IPS-NIHi7 (cell line): ENCODE measurements around the gene C2.
"Not testable (repeated sequence)": the region's sequence is repeated elsewhere in the genome, so short reads cannot be mapped to it uniquely, and the experiment has no call there.

ENCODE experiments used
- DNase-seq: peaks from one replicate; pipeline ENCODE4 v3.0.0; 2012; ENCODE audit warnings: mixed read lengths; ENCODE audit errors: extremely low spot score

C2 gene

DNA sequence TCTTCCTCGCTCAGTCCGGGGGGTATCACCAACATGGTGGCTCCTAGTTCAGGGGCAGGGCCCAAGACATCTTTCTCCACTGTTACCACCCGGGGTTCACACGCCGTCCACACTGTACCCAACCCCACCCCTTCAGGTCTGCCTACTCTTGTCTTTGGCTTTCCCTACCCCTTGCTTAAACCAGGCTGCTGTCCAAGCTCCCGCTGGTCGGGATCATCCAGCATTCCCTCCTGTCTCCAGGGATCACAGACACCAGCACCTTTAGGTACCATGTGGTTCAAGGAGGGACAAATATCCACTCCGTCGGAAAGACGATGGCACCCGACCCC is 30.9 kb downstream of the C2 start:
- DNase-seq = no peak

DNA sequence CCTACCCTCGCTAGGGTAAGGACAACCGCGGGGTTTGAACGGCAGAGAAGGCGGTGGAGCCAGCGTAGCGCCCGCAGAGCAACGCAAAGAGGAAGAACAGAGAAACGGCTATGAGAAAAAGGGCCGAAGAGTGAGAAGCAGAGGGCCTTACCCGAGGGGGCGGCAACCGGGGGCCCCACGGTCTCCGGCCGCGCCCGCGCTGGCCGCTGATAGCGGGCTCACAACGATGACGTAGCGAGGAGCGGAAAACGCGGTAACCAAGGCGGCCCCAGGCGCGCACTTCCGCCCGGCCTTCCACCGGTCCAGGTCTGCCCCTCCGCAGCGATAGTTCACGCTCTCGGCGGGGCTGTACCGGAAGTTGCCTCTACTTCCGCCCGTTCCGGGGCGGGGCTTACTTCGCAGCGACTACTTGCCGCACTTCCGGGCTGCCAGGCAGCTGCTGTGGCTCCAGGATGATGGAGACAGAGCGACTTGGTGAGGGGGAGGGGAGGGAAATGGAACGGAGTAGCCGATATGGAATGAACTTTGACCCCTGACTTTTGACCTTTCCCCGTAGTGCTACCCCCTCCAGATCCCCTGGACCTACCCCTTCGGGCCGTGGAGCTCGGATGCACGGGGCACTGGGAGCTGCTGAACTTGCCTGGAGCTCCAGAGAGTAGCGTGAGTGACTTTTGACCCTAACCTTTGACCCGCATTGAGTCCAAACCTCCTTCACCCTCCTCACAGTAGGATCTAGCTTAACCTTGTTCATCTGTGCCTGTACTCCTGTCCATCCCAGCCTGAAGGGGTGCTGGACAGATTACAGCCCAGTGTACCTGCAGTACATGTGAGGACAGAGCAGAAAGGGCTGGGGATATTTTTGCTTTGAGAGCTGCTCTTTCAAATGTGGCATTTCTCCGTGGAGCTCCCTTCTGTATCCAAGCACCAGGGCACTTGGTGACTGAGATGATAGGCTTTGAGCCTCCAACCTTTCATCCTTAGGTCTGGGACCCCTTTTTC is 31.5 kb downstream of the C2 start, which contains the start of the genes NELFE and SKIC2:
NELFE (minus strand) TSS at position 231 of the 999 bp plus-strand sequence. CDS start 525 bp downstream, outside the sequence.
SKIC2 (plus strand) TSS at position 435 of the 999 bp plus-strand sequence; CDS start at position 453, 18 bp downstream.
- DNase-seq = peak; percentile 100

DNA sequence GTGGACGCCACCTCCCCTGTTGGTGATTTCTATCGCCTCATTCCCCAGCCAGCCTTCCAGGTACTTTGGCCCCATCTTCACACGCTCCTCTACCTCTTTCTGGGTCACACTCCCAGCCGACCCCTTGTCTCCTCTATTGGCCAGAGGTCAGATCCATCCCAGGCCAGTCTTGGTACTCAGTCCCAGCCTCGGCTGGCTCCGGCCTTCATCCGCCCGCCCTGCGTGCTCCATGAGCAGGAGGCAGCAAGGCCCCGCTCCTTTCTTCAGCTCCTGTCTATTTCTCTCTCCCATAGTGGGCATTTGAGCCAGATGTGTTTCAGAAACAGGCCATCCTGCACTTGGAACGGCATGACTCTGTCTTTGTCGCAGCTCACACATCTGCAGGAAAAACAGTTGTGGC is 34.1 kb downstream of the C2 start:
- no peak for DNase-seq

DNA sequence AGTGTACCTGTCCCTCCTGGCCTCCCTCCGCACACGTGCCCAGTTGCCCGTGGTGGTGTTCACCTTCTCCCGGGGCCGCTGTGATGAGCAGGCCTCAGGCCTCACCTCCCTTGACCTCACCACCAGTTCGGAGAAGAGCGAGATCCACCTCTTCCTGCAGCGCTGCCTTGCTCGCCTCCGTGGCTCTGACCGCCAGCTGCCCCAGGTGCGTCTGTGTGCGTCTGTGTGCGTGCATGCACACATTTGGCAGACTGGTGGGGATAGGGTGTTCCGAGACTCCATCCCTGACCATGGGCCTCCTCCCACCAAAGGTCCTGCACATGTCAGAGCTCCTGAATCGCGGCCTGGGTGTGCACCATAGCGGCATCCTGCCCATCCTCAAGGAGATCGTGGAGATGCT is 36.4 kb downstream of the C2 start:
- DNase-seq = no peak

DNA sequence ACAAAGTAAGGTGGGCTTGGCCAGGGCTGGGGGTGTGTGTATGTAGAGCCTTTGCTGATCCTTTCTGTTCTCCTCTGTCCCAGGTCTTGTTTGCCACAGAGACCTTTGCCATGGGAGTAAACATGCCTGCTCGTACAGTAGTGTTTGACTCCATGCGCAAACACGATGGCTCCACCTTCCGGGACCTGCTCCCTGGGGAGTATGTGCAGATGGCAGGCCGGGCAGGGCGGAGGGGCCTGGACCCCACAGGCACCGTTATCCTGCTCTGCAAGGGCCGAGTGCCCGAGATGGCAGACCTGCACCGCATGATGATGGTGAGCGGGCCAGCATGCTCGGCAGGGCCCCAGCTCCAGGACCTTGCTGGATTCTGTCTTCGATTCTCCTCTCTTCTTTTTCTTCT is 38.2 kb downstream of the C2 start:
- no peak for DNase-seq

DNA sequence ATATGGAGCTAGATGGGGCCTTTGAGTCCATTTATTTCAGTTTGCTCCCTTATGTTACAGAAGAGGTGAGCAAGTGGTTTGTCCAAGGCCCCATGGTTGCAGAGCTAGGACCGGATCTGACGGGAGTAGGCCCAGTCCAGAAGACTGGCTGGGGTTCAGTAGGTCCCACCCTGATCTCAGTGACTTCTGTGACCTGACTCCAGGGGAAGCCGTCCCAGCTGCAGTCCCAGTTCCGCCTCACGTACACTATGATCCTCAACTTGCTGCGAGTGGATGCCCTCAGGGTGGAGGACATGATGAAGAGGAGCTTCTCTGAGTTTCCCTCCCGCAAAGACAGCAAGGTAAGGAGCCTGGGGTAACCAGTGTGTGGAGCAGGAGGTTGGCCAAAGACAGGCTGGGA is 39.0 kb downstream of the C2 start:
- no peak for DNase-seq

DNA sequence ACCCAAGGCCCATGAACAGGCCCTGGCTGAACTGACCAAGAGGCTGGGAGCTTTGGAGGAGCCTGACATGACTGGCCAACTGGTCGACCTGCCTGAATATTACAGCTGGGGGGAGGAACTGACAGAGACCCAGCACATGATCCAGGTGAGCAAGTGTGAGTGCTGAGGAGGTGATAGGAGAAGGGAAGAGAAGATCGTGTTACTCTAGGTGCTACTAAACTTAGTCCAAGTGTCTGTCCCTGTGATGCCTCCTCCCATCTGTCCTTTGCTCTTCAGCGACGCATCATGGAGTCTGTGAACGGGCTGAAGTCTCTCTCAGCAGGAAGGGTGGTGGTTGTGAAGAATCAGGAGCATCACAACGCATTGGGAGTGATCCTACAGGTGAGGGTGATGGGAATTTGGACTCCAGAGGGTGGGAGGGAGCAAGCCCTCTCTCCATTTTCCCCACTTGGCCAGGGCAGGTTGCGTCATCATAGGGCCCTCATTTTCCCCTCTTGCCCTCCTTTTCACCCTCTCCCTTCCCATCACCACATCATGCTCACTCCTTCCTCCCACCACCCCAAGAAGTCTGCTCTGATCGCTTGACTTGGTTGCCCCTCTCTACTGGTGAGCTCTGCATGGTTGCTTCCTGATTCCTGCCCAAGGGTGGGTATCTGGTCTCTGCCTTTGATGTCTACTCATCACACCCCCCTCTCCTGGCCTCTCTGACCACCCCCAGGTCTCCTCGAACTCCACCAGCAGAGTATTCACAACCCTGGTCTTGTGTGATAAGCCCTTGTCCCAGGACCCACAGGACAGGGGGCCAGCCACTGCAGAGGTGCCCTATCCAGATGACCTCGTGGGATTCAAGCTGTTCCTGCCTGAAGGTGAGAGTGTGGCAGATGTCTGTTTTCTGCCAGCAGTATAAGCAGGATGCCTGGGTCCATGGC is 39.7 kb downstream of the C2 start:
- no peak for DNase-seq

DNA sequence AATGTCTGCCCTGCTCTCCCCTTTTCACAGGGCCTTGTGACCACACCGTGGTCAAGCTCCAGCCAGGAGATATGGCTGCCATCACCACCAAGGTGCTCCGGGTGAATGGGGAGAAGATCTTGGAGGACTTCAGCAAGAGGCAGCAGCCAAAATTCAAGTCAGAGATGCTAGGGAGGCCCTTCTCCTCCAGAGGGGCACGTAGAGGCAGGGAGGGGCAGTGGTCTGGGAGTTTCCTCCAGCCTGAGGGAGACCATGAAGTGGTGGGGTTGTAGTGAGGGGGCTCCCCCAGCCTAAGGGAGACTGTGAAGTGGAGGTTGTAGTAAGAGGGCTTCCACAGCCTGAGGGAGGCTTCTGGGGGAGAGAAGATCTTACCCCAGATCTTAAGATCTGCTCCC is 40.4 kb downstream of the C2 start:
- no peak for DNase-seq

DNA sequence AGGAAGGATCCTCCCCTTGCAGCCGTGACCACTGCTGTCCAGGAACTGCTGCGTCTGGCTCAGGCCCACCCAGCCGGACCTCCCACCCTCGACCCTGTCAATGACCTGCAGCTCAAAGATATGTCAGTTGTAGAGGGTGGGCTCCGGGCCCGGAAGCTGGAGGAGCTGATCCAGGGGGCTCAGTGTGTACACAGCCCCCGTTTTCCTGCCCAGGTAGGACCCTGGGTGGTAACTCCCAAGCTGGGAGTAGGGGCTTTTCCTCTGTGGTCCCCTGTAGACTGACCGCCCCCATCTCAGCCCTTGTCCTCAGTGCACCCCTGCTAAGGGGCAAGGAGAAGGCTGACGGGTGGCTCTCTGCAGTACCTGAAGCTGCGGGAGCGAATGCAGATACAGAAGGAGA is 40.8 kb downstream of the C2 start:
- DNase-seq = no peak

DNA sequence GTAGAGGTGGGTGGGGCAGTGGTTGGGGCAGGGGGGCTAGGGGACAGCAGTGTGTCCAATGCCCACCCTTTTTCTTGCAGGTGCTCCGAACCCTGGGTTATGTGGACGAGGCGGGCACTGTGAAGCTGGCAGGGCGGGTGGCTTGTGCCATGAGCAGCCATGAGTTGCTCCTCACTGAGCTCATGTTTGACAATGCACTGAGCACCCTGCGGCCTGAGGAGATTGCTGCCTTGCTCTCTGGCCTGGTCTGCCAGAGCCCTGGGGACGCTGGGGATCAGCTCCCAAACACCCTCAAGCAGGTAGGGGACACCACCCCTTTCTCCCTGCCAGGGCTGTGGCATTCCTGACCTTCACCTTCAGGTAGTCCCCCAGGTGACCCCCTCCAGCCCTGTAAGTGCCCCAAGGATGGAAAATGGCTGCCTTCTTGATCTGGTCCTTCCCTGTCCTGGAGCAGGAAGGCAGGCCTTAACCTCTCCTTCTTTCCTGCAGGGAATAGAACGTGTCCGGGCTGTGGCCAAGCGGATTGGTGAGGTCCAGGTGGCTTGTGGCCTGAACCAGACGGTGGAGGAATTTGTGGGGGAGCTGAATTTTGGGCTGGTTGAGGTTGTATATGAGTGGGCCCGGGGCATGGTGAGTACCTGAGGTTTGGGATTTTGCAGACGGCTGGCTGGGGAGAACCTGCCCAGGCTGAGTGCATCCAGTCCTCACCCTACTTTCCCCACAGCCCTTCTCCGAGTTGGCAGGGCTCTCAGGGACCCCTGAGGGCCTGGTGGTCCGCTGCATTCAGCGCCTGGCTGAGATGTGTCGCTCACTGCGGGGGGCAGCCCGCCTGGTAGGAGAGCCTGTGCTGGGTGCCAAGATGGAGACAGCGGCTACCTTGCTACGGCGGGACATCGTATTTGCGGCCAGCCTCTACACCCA is 41.5 kb downstream of the C2 start:
- DNase-seq = no peak

DNA sequence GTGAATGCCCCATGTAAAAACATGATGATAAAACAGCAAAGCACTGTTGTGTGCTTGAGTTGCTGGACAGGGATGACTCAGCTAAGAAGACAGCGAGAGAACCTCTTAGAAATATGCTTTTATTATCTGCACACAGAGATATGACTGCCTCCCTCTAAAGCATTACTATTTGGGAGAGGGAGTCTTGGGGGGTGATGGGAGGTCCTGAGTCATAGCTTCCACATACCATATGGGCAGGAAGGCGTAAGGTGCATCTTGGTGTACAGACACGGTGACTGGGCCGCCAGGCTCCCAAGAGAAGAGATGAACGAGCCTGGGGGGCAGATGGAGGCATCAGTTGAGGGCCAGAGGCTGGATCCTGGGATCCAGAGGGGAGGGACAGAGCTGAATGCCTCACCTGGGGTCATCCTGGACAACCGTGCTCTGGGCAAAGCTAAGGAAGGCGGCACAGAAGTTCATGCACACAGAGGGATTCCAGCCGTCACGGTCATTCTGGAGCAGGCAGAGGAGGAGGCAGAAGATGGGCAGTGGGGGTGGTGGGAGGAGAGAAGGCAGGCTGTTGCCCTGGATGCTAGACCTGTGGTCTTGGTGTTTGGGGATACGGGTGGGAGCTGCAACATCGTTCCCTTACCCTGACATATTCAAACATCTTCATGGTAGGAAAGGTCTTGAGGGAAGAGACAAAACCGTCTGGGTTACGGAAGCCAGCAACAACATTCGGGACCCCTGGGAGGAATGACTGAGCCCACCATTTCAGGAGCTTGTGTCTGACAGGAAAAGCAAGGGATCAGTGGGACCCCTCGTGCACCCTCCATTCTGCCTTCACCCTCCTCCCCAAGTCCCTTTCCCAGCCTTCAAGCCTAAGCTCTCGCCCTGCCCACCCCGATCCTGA is 42.4 kb downstream of the C2 start:
- DNase-seq = no peak

DNA sequence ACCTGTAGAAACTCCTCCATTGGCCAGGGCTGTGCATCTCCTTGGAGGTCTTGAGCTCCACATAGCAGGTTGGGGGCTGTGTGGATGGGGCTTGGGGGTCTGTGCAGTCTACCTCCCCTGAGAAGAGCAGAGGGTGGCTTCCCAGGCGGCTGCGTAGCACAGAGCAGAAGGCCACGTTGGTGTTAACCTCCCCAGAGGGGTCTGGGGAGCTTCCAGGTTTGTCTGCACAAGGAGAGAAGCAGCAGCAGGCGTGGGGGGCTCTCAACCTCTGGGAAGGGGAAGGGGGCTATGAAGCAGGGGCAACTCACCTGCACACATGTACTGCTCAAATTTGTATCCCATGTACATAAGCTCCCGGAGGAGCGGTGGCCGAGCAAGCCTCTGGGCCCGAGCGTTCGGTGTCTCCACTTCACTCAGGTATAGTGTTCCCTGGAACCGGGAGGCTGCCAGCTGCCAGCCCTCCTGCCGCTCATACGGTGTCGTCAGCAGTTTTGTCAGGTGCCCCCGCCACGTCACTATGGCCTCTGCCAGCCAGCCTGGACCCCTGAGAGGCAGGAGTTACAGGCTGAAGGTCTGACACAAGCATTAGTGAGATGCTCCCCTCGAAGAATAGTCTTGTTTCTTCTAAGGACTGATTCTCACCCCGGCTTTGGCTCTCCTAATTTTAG is 43.2 kb downstream of the C2 start:
- no peak for DNase-seq

DNA sequence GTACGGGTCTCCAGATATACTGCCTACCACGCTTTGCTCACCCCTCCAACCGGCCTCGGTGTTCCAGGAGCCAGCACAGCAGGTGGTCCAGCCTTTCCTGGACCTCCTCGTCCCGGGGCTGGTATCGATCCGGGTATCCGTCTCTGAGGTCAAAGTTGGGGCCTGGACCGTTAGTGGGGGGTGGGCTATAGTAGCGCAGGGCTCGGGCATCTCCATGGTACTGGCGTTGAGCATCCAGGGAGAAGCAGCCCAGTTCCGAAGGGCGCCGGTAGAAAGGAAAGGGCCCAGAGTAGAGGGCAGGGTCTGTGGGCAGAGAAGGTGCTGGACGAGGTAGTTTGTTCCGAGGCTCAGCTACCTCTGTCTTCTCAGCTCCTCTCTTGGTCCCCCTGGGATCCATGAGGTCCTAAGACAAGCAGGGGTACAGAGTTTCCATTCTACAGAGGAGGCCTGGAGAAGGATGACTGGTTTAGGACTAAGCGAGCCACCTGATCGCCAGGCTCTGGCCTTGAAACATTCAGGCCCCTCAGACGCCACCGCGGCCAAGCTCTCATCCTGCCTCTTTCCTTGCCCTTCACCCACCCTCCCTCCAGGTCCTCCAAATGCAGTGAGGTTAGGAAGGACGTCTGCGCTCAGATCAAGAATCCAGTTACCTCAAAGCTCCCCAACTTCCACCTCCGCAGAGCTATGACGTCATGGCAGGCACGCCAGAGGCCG is 43.9 kb downstream of the C2 start:
- DNase-seq = no peak

DNA sequence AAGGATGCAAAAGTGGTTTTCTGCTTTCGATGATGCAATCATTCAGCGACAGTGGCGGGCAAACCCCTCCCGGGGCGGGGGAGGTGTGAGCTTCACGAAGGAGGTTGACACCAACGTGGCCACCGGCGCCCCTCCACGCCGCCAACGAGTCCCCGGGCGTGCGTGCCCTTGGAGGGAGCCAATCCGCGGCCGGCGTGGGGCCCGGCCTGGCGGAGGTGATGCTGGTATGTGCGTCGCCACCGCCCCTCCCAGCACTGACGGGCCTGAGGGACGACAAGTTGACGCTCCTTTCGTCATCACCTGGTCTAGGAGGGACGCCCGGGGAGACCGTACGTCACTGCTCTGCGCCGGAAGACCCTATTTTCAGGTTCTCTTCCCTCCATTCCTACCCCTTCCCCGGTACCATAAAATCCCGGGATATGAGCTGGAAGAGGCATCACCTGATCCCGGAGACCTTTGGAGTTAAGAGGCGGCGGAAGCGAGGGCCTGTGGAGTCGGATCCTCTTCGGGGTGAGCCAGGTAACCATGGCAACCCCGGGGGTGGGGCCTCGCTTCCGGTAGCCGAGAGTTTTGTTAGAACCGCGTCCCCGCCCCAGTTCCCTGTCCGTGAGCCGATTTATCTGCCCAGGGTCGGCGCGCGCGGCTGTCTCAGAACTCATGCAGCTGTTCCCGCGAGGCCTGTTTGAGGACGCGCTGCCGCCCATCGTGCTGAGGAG is 44.6 kb downstream of the C2 start, which contains the start of gene DXO:
DXO (minus strand) TSS at position 146 of the 716 bp plus-strand sequence. CDS start 463 bp downstream, outside the sequence.
- peak; percentile 99 for DNase-seq

DNA sequence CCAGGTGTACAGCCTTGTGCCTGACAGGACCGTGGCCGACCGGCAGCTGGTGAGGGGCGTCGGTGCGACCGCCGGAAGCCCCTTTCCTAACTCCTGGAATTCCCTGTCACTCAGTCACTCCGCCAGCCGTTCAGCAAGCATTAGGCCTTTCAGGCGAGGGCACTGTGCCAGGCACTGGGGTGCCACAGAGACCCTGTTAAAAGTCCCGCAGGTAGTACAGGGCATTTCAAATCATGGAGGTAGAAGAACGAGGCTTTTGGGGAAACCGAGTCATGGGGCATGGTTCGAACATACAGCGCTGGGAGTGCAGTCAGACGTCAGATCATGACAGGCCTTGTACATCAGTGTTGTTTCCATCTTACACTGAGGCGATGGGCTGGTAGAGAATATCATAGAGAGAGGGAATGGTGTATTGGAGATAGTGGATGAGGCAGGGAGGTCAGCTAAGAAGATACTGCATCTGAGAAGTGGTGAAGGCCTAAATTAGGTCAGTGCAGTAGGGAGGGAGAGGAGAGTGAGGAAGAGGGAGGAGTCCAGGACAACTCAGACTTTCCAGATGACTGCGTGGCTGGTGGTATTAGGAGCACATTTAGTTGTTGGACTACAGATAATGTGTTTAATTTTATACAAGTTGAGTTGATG is 45.3 kb downstream of the C2 start:
- DNase-seq = no peak

DNA sequence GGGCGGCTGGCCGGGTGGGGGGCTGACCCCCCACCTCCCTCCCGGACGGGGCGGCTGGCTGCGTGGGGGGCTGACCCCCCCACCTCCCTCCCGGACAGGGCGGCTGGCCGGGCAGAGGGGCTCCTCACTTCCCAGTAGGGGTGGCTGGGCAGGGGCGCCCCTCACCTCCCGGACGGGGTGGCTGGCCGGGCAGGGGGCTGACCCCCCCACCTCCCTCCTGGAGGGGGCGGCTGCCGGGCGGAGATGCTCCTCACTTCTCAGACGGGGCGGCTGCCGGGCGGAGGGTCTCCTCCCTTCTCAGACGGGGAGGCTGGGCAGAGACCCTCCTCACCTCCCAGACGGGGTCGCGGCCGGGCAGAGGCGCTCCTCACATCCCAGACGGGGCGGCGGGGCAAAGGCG is 48.5 kb downstream of the C2 start:
- DNase-seq = not testable (repeated sequence)

DNA sequence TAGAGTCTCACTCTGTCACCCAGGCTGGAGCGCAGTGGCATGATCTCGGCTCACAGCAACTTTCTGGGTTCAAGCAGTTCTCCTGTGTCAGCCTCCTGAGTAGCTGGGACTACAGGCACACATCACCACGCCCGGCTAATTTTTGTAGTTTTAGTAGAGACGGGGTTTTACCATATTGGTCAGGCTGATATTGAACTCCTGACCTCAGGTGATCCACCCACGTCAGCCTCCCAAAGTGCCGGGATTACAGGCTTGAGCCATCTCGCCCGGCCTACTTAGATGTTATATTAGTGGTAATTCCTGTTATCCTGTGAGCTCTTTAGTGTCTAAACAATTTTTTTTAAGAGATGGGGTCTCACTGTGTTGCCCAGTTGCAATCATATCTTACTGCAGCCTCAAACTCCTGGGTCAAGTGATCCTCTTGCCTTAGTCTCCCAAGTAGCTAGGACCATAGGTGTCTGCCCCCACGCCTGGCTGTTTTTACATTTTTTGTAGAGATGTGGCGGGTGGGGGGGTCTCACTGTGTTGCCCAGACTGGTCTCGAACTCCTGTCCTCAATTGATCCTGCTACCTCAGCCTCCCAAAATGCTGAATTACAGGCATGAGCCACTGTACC is 50.4 kb downstream of the C2 start:
- no peak for DNase-seq
